Ammon's horn (tissue), 1 donor: ENCODE results near the gene DGKE.

Experiments used
- DNase-seq: peaks from one replicate; pipeline ENCODE4 v3.0.0-alpha.2; 2016; ENCODE audit warnings: low spot score

The DGKE gene

DNA sequence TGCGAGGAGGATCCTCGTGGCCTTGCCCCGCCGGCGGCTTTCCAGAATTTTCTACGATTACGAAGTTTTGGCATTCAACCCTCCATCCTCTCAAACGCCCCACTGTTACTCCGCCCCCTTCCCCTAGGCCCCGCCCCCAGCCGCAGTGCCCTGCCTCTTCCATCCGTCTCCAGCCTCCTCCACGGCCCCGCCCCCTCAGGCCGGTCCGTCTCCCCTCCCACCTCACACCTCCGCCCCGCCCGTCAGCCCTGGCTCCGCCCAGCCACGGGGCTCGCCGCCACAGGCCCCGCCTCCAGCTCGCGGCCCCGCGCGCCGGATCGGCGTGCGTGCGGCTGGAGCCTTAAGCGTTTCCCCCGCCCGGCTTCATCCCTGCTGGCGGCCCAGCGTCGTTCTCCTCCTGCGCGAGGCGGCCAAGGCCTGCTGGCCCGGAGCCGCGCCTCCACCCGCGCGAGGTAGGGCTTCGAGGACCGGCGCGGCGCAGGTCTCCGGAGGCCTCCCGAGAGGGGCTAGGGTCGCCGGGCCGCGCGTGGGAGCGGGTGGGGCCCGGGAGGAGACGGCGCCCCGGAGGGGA lies at the start of gene DGKE, which contains the start of gene C17orf67:
DGKE (plus strand) TSS at position 343 of the 571 bp plus-strand sequence. CDS start 645 bp downstream, outside the sequence.
C17orf67 (minus strand) TSS at position 112 of the 571 bp plus-strand sequence. CDS start 18,110 bp downstream, outside the sequence.
- peak; percentile 99 for DNase-seq

DNA sequence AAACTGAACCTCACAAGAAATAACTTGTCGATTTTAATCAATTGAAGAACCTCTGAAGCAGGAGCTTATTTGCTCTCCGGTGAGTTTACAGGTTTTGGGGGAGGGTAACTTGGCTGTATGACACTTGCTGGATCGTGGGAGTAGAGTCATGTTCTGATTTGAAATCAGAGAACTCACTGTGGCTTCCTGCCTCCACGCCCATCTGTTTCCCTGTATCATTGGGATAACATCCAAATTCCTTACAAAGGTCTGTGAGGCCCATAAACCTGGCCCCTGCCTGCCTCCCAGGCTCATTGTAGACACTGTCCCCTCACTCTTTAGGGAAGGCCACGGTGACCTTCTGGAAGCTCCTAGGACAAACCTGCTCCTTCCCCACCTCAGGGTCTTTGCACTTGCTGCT lies 48.5 kb upstream of the DGKE start:
- DNase-seq, result peak; percentile 32

DNA sequence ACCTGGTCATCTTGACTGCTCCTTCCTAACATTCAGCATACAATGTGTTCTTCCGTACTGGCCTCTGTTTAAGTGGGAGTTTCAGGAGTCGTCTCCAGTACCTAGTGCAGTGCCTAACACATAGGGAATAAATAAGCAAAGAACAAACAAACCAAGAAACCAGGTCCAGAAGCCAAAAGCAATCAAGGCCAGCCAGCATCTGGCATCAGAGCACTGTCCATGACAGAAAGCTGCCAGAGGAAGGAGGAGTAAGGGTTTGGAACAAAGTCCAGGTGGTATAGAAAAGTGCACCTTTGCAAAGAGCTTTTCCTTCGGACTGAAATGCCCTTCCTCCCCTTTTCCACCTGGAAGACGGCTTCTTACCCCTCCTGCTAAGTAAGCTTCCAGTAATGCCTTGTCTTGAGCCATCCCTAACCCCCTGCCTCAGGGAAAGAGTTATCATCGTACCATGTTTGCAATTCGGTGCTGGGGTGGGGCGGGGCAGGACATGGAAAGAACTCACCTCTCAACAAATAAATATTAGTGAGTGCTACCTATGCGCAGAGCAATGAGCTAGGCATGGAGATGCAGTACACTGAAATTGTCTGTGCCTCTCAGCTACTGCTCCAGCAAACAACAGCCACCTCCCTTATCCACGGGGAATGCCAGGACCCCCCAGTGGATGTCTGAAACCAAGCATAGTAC lies 47.8 kb upstream of the DGKE start:
- no peak for DNase-seq

DNA sequence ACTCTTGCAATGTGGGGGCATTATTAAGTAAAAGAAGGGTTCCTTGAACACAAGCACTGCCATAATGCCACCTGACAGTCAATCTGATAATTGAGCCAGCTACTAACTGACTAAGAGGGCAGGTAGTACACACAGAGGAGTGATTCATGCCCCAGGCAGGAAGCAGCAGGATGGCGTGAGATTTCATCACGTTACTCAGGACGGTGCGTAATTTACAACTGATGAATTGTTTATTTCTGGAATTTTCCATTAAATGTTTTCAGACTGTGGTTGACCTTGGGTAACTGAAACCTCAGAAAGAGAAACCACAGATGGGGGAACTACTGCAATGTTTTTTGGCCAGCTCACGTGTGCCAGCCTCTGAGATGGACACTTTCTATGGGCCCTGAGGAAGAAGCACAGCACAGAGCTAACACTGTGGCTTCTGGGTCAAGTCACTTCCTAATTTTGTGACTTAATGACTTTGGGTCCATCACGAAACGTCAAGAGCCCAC lies 46.9 kb upstream of the DGKE start:
- no peak for DNase-seq

DNA sequence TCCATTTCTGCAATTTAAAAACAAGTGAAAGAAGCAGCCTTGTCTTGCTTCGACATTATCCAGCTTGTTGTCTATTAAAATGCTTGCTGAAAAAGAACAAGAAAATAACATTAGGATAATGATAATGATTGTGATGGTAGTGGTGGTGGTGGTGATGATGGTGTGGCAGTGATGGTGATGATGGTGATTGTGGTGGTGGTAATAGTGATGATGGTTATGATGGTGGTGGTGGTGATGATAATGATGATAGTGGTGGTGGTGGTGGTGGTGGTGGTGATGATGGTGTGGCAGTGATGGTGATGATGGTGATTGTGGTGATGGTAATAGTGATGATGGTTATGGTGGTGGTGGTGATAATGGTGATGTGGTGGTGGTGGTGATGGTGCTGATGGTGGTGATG lies 41.7 kb upstream of the DGKE start:
- DNase-seq, result no peak

DNA sequence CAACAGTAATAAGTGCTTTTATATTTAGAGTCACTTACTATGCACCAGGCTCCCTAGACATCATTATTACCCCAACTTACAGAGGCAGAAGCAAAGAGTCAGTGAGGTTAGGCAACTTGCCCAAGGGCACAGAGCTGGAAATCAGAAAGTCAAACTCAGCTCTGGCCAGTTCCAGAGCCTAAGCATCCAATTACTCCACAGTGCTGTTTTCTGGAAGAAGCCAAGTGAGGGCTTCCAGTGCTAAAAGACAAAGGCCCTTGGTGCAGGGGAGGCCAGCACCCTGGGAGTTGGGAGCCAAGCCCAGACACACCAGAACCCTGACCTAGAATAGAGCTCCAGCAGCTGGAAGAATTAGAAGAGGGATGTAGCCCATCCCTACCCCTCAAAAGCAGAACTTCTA lies 40.4 kb upstream of the DGKE start:
- DNase-seq, result no peak

DNA sequence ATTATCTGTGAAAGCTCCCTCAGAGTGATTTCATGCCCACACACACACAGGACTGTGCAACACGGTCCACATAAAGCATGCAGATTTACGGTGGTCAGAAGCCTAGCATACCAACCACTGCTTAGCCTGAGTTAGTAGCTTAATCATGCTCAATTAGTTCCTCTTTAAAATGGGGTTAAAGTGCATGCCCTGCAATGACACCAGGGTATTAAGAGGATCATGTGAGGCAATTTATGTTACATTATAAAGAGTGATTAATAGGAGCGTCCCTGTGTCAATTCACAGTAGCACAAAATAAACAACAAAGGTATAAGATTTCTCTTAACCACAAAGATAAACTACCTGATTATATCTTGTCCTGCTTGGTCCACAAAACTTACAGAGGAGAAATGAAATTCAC lies 40.0 kb upstream of the DGKE start:
- DNase-seq, result no peak

DNA sequence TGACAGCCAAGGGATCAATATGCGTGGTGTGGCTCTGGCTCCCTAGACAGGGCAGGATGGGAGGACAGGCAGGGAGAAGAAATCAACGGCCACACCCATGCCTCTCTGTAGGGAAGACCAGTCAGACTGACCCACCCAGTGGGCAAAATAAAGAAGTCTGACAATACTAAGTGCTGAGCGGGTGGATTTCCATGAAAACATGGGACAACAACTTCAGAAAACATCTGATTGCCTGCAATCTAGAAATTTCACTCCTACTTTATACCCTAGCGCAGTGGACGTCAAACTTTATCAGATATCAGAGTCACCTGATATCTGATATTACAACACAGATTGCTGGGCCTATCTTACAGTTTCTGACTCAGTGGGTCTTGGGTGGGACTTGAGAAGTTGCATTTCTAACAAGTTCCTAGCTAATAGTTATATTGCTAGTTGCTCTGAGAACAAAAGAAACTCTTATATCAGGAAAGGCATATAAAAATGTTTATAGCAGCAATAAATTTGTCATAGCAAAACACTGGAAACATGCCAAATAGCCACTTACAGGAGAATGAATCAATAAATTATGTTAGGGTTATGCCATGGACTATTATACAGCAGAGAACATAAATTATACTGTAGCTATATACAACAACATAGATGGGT lies 38.6 kb upstream of the DGKE start:
- no peak for DNase-seq

DNA sequence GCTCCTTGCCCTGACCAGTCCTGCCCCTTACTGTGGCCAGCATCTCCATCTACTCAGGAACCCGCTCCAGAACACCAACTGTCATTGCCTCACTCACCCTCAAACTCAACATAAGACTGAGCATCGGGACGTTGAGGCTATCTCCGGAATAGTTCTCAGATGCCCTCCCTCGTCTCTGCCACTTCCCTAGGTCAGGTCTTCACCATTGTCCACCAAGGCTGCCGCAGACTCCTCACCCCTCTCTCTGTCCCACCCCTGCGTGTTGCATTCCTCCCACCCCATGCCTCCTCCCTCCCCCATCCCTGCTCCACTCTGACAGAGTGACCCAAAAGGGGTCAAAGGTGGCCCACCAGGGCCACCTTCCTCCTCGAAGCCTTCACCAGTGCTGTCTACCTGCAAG lies 37.4 kb upstream of the DGKE start:
- DNase-seq, result no peak

DNA sequence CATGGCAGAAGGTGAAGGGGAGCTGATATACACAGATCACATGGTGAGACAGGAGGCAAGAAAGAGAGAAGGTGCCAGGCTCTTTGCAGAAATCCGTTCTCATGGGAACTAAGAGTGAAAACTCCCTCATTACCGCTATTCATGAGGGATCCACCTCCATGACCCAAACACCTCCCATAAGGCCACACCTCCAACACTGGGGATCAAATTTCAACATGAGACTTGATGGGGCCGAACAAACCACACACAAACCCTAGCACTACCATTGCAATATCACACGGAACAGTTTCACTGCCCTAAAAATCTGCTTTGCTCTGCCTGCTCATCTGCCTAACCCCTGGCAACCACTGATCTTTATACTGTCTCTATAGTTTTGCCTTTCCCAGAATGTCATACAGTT lies 35.0 kb upstream of the DGKE start:
- DNase-seq, result no peak

DNA sequence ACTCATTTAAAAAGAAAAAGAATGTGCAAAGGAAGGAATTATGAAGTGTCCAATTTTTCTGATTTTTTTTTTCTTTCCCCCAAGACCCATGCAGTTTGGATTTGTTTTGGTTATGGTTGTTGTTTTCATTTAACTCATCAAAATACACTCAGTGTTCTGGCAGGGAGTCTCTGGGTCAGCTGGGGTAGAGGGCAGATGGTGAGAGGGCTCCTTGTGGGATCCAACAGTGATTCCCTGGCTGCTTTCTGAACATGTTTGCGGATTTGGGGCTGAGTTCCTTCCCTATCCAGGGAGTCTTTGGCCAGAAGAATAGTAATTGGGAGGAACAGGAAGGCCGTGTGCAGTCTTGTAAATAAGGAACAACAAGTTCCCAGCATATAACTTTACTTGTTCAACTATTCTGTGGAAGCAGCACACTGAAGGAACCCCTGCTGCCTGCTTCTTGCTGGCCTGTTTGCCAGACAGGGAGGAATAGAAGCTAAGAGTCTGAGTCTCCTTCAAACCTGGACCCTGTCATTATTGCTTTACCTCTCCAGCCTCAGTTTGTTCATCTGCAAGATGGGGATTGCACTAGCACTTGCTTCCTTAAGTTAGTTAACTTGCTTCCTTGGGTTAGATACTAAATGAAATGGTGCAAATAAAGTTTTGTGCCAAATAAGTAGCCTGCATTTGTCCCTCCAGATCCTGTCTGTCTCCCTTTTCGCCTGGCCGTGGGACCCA lies 32.3 kb upstream of the DGKE start:
- no peak for DNase-seq

DNA sequence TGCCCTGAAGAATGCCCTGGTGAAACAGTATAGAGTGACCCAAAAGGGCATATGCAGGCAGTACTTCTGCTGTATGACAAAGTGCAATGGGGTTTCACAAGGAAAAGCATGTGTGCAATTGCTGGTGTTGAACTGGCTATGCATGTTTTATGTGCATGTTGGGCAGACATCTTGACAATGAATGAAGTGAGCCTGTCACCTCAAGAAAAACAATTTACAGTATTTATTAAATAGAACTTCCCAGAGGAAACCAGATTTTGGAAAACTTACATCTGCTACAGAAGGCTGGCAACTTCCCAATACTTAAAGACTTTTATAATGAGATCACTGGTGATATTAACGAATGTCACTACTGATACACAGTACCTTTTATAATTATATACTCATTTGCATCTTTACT lies 30.9 kb upstream of the DGKE start:
- DNase-seq, result no peak

DNA sequence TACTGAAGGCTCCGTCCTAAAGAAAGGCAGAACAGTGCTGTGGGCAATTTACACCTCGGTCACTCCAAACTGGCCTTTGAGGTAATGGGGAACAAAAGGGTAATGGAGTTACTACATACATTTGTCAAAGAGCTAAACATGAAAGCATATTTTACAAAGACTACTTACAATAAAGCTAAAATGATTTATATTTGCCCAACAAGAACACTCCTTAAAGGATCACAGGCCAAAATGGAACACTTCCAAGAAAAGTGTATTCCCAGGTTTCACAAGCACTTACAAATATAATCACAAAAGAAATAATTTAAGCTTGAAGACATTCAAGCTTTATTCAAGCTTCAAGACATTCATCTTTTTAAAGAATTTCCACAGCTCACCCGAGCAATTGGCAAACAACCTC lies 29.5 kb upstream of the DGKE start:
- no peak for DNase-seq

DNA sequence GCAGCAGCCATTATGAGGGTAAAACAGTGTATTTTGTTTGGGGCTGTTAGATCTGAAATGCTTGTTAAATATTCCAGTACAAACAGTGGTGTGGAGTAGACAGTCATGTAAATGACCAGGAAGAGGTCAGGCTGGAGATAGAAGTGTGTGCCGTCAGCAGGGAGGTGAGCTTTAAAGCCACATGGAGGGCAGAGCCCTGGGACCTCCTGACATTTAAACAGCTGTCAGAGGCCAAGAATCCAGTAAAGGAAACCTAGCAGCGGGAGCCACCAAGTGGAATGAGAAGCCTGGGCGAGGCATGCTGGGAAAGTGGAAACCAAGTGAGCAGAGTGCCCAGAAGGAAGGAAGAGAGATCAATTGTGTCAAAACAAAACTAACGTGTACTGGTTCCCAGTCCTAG lies 27.0 kb upstream of the DGKE start:
- DNase-seq, result no peak

DNA sequence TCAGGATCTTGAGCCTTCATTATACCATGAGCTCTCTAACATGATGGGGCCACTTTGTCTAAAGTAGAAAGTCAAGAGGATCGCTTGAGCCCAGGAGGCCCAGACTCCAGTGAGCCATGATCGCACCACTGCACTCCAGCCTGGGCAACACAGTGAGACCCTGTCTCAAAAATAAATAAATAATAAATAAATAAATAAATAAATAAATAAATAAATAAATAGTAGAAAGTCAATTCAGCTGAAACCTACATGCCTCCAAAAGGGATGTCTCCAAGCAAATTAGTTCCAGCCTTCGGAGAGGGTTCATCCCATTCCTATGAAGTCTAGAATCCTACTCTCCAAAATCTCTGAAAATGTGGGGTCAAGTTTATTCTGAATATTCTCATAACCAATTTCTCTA lies 26.2 kb upstream of the DGKE start:
- DNase-seq, result no peak

DNA sequence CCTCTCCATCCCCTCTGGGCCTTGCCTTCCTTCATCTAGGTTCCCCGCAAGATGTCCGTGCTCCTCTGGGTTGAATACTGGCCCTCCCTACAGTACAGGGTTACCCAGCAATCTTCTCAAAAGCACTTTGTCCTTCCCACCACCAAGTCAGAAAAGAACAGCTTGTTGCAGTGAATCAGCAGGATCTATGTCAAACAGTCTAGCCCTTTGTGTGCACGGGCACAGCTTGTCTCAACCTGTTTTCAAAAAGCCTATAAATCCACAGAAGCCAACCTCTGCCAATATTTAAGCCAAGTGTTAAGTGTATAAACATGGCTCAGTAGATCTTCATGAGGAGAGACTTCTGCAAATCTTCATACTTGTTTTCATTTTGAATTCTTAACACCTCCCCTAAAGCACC lies 25.4 kb upstream of the DGKE start:
- no peak for DNase-seq

DNA sequence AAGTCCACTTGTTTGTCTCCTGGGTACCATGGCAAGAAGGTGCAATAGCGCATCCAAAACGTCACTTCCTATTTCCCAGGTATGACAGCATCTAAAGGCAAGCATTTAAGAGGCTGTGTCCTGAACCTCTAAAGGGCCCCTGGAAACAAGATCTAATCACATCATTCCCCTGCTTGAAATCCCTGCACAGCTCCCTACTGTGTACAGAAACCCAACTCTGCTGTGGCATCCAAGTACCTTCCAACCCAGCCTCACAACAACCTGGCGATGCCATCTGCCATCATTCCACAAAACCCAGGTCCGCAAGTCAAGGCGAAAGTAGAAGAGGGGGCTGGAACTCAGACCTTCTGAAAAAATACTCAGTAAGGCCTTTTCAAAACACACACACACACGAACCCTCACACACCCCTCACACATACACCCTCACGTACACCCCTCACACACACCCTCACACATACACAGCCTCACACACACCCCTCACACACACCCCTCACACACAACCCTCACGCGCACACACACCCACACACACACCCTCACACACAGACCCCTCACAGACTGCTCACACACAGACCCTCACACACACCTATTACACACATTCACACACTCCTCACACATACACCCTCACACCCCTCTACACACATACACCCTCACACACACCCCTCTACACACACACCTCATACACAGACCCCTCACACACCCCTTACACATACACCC lies 24.7 kb upstream of the DGKE start:
- no peak for DNase-seq

DNA sequence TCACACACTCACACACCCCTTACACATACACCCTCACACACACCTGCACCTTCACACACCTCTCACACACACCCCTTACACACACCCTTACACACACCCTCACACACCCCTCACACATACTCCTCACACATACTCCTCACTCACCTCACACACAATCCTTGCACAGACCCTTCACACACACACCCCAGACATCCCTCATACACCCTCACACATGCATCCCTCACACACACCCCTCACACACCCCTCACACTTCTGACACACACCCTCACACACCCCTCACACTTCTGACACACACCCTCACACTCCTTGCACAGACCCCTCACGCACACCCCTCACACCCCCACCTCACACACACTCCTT lies 24.2 kb upstream of the DGKE start:
- no peak for DNase-seq

DNA sequence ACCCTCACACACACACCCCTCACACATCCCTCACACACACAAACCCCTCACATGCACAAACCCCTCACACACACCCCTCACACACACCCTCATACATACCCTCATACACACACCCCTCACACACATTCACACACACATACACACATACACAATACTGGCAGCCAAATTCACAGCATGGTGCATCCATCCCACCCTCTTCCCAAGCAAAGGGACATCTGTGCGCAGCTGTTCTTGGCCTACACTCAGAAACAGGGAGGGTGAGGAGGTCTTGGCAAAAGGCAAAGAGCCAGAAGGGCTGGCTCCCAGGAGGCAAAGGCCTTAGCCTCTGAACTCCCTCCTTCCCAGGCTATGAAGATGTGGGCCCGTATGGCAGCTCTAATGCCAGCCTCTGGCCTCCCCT lies 23.6 kb upstream of the DGKE start:
- DNase-seq, result no peak

DNA sequence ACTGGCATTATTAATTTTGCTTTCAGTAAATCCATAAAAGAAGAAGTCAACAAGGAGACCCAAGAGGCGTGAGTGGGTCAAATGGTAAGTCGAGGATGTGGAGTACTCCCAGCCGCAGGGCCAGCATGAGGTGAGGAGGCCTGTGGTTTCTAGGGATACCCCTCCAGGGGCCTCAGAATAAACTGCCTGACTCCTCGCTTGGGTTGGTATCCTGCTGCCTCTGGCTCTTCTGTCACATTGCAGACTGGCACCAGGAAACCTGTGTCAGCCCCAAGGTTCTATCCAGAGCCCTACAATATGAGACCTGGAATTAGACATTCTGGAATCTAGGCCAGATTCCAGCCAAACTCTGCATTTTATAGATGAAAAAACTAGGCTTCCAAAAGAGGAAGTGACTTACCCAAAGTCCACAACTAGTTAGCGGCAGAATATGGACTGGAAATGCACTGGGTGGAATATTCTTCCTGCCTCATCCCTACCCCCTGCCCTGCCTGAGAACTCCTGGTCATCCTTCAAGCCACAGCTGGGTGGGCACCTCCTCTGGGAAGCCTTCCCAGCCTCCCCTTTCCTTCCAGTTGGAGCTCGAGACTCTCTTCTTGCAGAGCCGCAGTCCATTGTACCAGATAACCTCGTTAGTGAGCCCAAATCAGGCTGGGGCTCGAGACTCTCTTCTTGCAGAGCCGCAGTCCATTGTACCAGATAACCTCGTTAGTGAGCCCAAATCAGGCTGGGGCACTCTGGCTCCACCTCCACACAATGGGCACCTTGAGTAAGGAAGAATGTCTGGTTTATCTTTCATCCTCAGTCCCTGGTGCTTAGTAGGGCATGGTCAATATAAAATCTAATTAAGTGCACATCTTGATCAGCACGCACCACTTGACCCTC lies 22.8 kb upstream of the DGKE start:
- DNase-seq, result no peak

DNA sequence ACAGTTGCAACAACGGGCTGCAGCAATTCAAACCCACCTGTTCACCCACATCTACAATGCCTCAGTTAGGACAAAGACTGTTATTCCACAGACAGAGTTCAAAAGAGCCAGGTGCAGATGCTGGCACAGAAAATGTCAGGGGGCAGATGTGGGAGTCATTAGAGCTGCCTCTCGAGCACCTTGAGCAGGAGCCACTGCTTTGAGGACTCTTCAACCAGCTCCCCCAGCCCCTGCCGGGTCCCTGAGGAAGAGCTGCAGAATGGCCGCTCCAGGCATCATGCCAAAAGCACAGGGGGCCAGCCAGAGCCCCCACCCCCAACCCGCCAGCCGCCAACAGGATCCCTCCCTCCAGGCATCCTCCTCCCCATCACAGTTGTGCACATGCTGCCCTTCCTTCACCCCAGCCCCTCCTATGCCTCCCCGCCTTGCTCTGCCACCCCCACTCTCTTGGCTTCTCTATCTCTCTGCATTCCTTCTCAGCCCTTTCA lies 21.0 kb upstream of the DGKE start:
- DNase-seq, result no peak
